Activated T-helper 1 cell treated with anti-CD3 and anti-CD28 coated beads, Interleukin-12 subunit alpha, Interleukin-12 subunit beta, Interleukin-2, Interleukin-4 antibody, amounts not matched to agents 30 ng/mL and 10 ng/mL and 1 ng/mL, durations not matched to agents 14 hours and 24 hours and 36 hours (primary cell): ENCODE measurements around the gene NRP1. TPM values are rescaled to one million over a fixed set of nuclear protein-coding genes. Genes with fewer than 3 reads are reported as not detected.

Experiments used
- DNase-seq: peaks from one replicate; pipeline ENCODE4 v3.0.0; 2021; ENCODE audit warnings: low spot score
- H3K27ac Mint-ChIP-seq: one replicate; pipeline ENCODE4 v1.8.0; 2021; ENCODE audit warnings: mild to moderate bottlenecking, mixed read lengths
- H3K27me3 Mint-ChIP-seq: one replicate; pipeline ENCODE4 v1.8.0; 2022; ENCODE audit warnings: mild to moderate bottlenecking, moderate library complexity, mixed read lengths; ENCODE audit not compliant: insufficient read depth
- H3K36me3 Mint-ChIP-seq: one replicate; pipeline ENCODE4 v1.8.0; 2021; ENCODE audit warnings: low read depth, mixed read lengths
- H3K4me1 Mint-ChIP-seq: one replicate; pipeline ENCODE4 v1.8.0; 2021; ENCODE audit warnings: low read depth, mixed read lengths
- H3K4me3 Mint-ChIP-seq: one replicate; pipeline ENCODE4 v1.8.0; 2021; ENCODE audit warnings: mild to moderate bottlenecking, moderate library complexity, mixed read lengths
- H3K9me3 Mint-ChIP-seq: one replicate; pipeline ENCODE4 v1.8.0; 2021; ENCODE audit warnings: mixed read lengths
- intact Hi-C: fragments of 100-400 bp; cut with micrococcal nuclease; formaldehyde crosslinking; loops from one replicate; pipeline ENCODE4 v1.15.1; 2024
- total RNA-seq: library from RNA; stranded (reverse); gene quantifications from 2 replicates; pipeline ENCODE4 v1.2.3, GENCODE V29; 2022

NRP1 gene
- total RNA-seq, 1 donor from 2014 or later: 1.2 TPM

DNA sequence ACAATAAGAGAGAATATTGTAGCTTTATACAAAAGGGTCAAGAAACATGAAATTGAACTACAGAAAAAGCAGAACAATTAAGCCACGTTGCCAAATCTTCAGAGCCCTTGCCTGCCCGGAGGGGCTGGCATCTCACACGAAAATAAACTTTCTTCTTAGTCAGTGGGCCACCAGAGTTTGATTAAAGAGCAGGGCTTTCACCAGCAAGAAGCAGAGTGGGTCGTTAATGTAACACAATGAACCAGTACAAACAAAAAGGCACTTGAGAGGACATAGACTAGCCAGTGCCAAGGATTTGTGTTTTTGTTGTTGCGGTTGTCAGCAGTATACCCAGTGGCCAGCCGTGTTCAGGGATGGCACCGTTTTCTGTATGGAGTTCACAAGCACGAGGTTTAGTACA is 155.4 kb downstream of the NRP1 start:
- H3K4me3 Mint-ChIP-seq: no peak overlapping the region
- H3K9me3 Mint-ChIP-seq: no peaks in the 10 kb centered on the region
- DNase-seq: no peak
- peaks cover 15% of the 10 kb centered on the region for H3K4me1 Mint-ChIP-seq
- H3K36me3 Mint-ChIP-seq: no peaks in the 10 kb centered on the region
- H3K27ac Mint-ChIP-seq: no peak overlapping the region
- H3K27me3 Mint-ChIP-seq: peaks cover 10% of the 10 kb centered on the region
- intact Hi-C loops: no loop called here

DNA sequence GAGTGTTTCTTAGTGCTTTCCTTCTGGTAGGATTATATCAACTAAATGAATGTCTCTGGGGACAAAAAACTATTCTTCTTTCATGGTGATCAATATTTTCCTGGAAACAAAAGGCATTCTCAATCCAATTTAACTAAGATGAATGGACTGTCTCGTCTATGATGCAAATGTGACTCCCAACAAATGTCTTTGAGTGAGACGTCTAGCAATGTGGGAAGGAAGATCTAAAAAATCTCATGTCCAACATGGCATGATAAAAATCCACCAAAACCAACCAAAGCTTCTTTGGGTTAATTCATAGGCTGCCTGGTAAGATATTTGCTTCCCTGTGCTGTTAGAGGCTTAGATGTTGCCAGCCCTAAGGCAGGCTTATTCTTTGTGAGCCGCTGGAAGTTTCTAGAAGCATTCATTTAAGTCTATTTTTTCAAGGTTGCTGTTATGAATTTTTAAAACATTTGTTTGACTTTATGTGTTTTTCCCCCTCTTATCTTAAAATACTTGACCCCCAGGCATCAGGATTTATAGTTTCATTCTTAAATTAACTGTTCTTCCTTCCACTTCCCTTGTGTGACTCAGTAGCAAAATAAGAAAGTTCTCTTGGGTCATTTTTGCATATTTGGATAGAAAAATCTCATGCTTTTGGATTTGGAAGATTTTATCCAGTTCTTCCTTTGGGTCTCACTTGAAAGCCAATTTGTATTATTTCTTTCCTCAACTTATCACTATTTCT is 156.3 kb downstream of the NRP1 start:
- H3K27me3 Mint-ChIP-seq: peaks cover 9% of the 10 kb centered on the region
- H3K9me3 Mint-ChIP-seq: no peaks in the 10 kb centered on the region
- no peak overlapping the region for H3K4me3 Mint-ChIP-seq
- H3K4me1 Mint-ChIP-seq: peaks cover 15% of the 10 kb centered on the region
- intact Hi-C loops: no loop called here
- H3K36me3 Mint-ChIP-seq: no peaks in the 10 kb centered on the region
- H3K27ac Mint-ChIP-seq: no peak overlapping the region
- DNase-seq: no peak

DNA sequence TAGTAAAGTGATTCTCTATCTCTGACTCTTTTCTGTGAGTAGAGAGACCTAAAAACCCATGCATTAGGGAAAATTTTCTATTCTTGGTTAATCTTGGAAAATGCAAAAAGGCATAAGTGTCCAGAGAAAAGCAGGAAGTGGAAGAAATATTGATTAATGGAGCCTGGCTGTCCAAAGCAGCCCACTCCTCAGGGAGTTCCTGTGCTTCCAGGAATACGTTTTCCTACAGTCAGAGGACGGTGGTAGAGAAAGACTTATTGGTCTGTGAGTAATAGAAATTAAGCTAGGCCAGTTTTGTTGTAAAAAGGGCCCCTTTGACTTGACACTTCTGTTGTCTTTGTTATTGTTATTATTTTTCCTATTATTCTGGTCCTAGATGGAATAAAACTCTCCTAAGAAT is 157.8 kb downstream of the NRP1 start:
- H3K4me1 Mint-ChIP-seq: peaks cover 15% of the 10 kb centered on the region
- DNase-seq: no peak
- no peak overlapping the region for H3K27ac Mint-ChIP-seq
- H3K4me3 Mint-ChIP-seq: no peak overlapping the region
- H3K9me3 Mint-ChIP-seq: no peaks in the 10 kb centered on the region
- peaks cover 12% of the 10 kb centered on the region for H3K27me3 Mint-ChIP-seq
- no peaks in the 10 kb centered on the region for H3K36me3 Mint-ChIP-seq
- intact Hi-C loops: no loop called here

DNA sequence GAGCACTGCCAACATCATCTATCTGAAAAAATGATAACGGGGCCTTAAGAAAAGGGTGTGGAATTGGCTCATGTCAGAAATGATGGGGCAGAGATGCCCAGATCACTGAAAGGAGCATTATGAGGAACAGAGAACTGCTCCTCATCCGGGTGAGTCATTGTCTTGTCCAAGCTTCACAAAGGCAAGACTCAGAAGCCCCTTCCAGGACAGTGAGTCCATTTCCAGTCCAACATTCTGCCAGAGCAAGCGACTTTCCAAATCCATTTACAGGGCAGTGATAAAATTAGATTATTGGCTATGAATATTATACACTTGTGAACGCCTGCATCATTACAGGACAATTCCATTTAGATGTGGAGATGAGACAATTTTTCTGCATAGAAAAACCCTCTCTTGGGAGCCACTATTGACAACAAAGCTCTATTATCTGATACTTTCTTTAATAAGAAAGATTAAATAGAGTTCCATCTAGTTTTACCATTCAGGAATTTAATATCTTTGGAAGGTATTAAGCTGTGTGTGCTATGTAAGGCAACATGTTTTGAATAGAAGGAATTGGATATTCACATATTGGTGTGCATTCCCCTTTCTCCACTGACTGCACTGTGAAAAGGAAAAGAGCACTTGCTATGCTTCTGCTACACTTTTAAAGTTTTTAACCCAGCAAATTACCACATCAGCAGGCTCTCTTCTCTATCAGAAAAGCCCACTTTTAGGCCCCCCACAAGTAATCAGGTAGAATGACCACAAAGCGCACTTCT is 159.6 kb downstream of the NRP1 start:
- DNase-seq: no peak
- intact Hi-C loops: no loop called here
- peaks cover 4% of the 10 kb centered on the region for H3K4me1 Mint-ChIP-seq
- no peaks in the 10 kb centered on the region for H3K9me3 Mint-ChIP-seq
- peaks cover 12% of the 10 kb centered on the region for H3K27me3 Mint-ChIP-seq
- no peak overlapping the region for H3K27ac Mint-ChIP-seq
- H3K36me3 Mint-ChIP-seq: no peaks in the 10 kb centered on the region
- H3K4me3 Mint-ChIP-seq: no peak overlapping the region

DNA sequence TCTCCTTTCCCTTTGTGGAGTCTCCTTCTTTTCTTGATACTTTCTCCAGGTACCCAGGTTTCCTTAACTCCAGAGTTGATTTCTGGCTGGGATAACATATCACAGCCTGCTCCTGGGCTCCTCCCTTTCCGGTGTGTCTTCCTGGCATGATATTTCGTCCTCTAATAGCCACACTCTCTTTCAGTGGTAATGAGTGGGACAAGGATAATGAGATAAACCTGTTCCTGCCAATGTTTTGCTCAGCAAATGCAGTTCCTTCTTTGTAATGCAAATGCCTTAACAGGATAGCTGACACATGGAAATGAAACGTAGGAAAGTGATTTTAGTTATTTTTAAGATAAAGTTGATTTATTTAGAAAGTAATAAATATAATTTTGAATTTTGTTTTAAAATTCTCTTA is 168.6 kb downstream of the NRP1 start:
- Mint-ChIP-seq H3K4me1 (no peaks in the 10 kb centered on the region), H3K9me3 (no peaks in the 10 kb centered on the region), H3K4me3 (no peak overlapping the region), H3K27ac (no peak overlapping the region), H3K27me3 (peaks cover 9% of the 10 kb centered on the region), H3K36me3 (no peaks in the 10 kb centered on the region)
- no peak for DNase-seq
- intact Hi-C loops: no loop called here

DNA sequence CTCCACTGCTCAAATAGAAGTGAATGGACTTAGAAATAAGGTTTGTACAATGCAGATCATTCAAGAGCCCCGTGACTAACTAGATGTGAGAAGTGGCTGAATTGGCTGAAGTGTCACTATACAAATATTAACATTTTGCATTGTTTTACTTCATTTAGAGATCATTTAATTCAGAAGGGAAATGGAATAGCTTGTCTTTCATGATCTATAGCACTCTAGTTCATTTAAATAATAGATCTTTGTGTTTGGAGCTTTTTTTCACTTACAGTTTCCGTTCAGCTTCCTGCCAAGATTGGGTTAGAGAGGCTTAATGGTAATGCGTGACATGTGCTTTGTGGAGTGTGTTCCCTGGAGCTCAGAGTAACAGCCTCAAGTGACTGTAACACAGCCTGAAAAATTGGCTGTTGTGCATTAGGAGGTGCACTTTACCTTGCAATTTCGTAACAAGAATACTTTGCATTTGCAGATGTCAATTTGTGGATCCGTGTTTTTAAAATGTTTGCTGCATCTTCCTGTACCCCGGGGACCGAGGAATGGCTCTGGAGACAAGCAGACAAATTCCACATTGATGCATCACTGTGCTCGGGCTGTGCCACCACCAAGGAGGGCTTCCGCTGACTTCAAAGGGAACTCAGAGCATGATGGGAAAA is 170.3 kb downstream of the NRP1 start:
- peaks cover 11% of the 10 kb centered on the region for H3K27me3 Mint-ChIP-seq
- H3K9me3 Mint-ChIP-seq: no peaks in the 10 kb centered on the region
- intact Hi-C loops: no loop called here
- H3K27ac Mint-ChIP-seq: no peak overlapping the region
- H3K4me1 Mint-ChIP-seq: no peaks in the 10 kb centered on the region
- no peak for DNase-seq
- no peak overlapping the region for H3K4me3 Mint-ChIP-seq
- H3K36me3 Mint-ChIP-seq: no peaks in the 10 kb centered on the region

DNA sequence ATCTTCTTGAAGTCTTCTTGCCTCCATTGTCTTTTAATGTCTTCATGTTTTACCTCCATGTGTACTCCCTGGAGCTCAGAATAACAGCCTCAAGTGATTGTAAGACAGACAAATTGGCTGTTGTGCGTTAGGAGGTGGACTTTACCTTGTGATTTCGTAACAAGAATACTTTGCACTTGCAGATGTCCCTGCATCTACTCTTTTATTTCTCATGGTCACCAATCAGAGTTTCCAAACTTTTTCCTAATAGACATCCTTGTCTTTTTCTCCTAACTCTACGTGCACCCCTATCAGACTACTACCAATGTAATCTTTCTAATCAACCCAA is 172.3 kb downstream of the NRP1 start:
- H3K4me3 Mint-ChIP-seq: no peak overlapping the region
- peaks cover 7% of the 10 kb centered on the region for H3K27me3 Mint-ChIP-seq
- H3K9me3 Mint-ChIP-seq: no peaks in the 10 kb centered on the region
- intact Hi-C loops: no loop called here
- H3K36me3 Mint-ChIP-seq: no peaks in the 10 kb centered on the region
- no peak overlapping the region for H3K27ac Mint-ChIP-seq
- DNase-seq: no peak
- no peaks in the 10 kb centered on the region for H3K4me1 Mint-ChIP-seq

DNA sequence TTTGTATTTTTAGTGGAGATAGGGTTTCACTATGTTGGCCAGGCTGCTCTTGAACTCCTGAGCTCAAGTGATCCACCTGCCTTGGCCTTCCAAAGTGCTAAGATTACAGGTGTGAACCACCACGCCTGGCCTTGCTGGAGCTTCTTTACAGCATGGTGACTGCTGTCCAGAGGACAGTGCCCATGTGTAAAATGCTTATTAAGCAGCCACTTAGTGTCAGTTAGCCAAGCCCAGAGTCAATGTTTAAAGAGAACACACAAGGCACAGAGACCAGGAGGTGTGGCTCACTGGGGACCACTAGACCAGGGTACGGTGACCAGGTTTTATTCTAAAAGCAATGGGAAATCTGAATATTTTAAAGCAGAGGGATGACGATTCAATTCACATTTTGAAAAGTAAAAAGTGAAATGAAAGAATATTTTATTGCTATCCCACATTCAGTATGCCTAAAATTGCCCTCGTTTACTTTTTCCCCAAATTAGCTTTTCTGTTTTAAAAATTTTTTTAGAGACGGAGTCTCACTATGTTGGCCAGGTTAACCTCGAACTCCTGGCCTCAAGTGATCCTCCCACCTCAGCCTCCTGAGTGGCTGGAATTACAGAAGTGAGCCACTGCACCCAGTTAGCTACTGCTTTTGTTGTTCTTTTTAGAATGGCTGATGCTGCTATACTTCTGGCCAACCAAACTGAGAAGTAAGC is 172.8 kb downstream of the NRP1 start:
- no peaks in the 10 kb centered on the region for H3K9me3 Mint-ChIP-seq
- H3K36me3 Mint-ChIP-seq: no peaks in the 10 kb centered on the region
- H3K4me3 Mint-ChIP-seq: no peak overlapping the region
- intact Hi-C loops: no loop called here
- no peak for DNase-seq
- H3K27me3 Mint-ChIP-seq: peaks cover 7% of the 10 kb centered on the region
- no peaks in the 10 kb centered on the region for H3K4me1 Mint-ChIP-seq
- H3K27ac Mint-ChIP-seq: no peak overlapping the region

DNA sequence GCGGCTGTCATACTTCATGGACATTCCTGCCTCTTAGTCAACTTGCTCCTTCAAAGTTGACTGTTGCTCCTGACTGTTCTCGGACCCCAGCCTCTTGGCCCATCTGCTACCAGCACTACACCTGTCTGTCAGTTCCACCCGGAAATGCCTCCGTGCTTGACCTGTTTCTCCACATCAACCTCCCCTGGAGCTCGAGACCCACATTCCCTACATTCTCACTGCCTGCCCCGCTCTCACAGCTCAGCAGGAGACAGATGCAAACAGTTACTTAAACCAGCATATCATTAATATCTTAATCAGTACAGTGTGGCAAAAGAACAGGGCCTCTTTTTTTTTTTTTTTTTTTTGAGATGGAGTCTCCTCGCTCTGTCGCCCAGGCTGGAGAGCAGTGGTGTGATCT is 174.3 kb downstream of the NRP1 start:
- Mint-ChIP-seq H3K4me1 (peaks cover 9% of the 10 kb centered on the region), H3K27ac (no peak overlapping the region), H3K27me3 (peaks cover 7% of the 10 kb centered on the region), H3K9me3 (no peaks in the 10 kb centered on the region), H3K36me3 (peaks cover 1% of the 10 kb centered on the region), H3K4me3 (no peak overlapping the region)
- intact Hi-C loops: no loop called here
- DNase-seq: no peak

DNA sequence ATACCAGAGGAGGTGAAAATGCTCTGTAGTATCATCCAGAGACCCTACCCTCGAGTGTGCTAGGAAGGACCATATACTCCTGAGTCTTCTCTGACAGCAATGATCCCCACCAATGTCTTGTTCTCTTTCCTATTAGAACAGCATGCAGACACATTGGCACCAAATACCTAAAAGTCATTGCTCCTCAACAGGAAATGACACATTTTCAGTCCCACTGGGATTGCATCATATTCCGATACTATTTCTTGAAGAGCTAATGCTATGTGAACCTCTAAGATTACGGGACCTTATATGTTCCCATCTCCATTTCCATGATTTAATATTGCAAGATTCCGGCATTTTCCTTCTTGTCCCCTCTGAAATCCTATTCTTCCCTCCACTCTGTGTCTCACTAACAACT is 177.4 kb downstream of the NRP1 start:
- intact Hi-C loops: no loop called here
- peaks cover 30% of the 10 kb centered on the region for H3K4me1 Mint-ChIP-seq
- H3K36me3 Mint-ChIP-seq: peaks cover 4% of the 10 kb centered on the region
- no peak overlapping the region for H3K27ac Mint-ChIP-seq
- peaks cover 2% of the 10 kb centered on the region for H3K27me3 Mint-ChIP-seq
- H3K9me3 Mint-ChIP-seq: no peaks in the 10 kb centered on the region
- DNase-seq: no peak
- no peak overlapping the region for H3K4me3 Mint-ChIP-seq

DNA sequence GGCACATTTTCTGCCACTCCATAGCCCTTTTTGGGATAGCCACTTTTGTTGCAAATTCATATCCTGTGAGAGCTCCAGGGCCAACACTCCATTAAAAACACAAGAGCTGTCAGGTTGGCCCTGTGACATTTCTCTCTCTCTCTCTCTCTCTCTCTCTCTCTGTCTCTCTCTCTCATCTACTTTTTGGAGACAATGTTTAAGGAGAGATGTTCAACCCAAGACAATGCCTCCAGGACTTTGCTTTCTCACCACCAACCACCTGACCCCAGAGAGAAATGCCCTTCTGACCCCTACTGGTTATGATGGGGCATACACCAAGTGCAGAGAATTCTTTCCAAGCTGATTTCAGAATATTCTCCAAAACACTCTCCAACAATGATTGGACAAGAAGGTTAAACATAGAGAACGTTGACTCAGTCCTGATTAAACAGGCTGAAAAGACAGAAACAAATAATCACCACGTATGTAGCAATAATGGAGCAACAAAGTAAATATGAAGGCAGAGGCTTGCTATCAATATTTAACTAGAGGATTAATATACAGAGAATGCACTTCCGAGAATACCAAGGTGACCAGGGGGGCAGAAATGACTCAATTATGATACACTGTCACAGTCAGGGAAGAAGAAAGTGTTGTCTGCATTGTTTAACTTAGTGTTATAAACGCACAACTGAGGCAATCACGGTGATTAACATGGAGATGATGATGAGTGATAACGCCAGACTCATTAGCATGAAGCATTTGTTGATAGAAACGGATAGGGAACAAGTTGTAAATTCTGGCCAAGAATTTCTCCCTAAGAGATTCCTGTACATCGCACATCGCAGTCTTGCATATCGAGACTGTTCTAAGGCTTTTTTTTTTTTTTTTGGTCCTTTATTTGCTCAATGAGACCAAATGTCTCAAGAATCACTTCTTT is 178.5 kb downstream of the NRP1 start:
- Mint-ChIP-seq H3K4me3 (peak overlapping the region; percentile 31), H3K36me3 (peaks cover 7% of the 10 kb centered on the region), H3K27ac (peak overlapping the region; percentile 41), H3K4me1 (peaks cover 38% of the 10 kb centered on the region), H3K27me3 (peaks cover 2% of the 10 kb centered on the region), H3K9me3 (peaks cover 4% of the 10 kb centered on the region)
- no peak for DNase-seq
- intact Hi-C loops: loop anchor here (1.0 to 2.0 kb wide), 3 partner anchors 17 to 361 kb away; no protein-coding TSS in a partner anchor

DNA sequence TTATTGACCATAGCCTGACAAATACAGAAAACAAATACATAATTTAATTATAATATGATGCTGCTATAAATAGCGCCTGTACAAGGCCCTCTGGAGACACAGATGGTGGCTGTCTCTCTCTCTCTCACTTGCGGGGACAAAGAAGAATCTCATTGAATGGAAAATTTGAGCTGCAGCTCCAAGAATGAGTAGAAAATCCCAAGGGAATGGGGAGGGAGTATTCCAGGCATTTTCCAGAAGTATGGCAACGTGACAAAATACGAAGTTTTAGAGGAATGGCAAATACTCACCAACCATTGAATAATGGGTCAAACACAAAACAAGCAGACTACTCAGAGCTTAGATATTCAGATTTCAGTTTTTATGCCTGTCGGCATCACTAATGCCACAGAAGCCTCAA is 179.9 kb downstream of the NRP1 start:
- Mint-ChIP-seq H3K4me3 (no peak overlapping the region), H3K9me3 (peaks cover 4% of the 10 kb centered on the region), H3K4me1 (peaks cover 48% of the 10 kb centered on the region), H3K27me3 (peaks cover 2% of the 10 kb centered on the region), H3K27ac (peak overlapping the region; percentile 19), H3K36me3 (peaks cover 10% of the 10 kb centered on the region)
- intact Hi-C loops: loop anchor here (1.0 to 2.0 kb wide), 4 partner anchors 16 to 145 kb away; no protein-coding TSS in a partner anchor
- DNase-seq: no peak
